CD4-positive, alpha-beta T cell treated with Interleukin-12 subunit alpha and Interleukin-12 subunit beta, for 1 hour (primary cell): ENCODE results near the gene SCRN3.
A peak's percentile ranks its signal among the peaks of the same experiment; 100 is the strongest.
"Not testable (repeated sequence)": the region's sequence is repeated elsewhere in the genome, so short reads cannot be mapped to it uniquely, and the experiment has no call there.

Source experiments
- DNase-seq: peaks from one replicate; pipeline ENCODE4 v3.0.0-alpha.2; 2020

Gene SCRN3

GRCh38 chr2:174395284-174395968 lies at the start of gene SCRN3:
Gene SCRN3, plus strand, starts transcription at chr2:174395730. Its CDS starts 2,554 bp downstream, at chr2:174398284.
- DNase-seq, result peak; percentile 86

DNA sequence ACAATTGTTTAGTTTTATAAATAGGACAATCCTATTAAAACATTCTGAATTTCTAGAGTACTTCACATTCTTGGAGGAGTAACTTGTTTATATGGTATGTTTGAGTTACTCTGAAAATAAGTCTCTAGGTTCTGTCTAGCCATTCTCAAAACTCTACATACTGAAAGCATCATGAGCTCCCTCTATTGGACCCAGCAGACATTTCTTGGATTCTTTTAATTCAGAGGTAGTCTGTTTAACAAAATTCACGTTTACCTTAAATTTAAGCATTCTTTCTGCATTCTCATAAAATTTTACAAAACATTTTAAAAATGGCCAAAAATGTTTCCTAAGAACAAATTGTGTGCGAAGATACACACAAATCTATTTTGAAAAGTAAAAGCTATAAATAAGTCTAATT lies 45.5 kb upstream of the SCRN3 start:
- no peak for DNase-seq

DNA sequence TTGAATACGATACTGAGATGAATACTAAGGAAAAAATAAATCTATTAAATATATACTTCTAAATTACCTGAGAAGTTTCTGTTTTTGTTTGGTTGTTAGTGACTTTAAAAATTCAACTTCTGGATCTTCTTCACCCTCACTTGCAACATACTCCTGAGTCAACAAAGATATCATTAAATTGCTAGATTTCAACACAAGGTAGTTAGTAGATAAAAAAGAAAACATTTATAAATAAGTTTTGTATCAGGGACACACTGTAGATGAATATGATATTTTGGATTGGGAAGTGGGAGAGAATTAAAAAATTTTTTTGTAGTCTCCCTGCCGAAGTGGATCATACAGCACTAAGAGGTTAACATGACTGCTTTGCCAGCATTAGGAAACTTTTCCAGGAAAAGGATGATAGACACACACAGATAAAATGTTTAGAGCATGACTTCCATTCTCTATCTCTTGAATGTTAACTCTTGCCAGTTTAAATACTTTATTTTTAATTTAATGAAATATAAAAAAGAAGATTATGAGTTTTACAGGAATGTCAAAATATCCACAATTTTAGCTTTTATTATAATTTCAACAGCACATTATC lies 44.8 kb upstream of the SCRN3 start:
- no peak for DNase-seq

DNA sequence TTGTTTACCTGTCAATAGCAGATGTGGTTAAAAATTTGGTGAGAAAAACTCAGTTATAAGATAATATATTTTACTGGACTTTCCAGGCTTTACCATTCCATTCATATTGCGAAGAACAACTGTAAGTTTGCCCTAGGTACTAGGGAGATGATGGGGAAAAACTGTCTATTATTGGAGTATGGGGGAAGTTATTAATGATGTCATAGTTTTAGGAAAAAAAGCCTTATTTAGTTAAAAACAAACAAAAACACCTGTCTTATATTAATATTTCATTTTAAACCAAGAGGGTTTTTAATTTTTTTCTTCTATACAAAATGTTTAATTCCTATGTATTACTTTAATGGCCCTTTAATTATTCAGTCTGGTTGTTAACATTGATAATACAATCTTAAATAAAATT lies 42.5 kb upstream of the SCRN3 start:
- no peak for DNase-seq

GRCh38 chr2:174356347-174356746 lies 39.2 kb upstream of the SCRN3 start:
- DNase-seq, result no peak

DNA sequence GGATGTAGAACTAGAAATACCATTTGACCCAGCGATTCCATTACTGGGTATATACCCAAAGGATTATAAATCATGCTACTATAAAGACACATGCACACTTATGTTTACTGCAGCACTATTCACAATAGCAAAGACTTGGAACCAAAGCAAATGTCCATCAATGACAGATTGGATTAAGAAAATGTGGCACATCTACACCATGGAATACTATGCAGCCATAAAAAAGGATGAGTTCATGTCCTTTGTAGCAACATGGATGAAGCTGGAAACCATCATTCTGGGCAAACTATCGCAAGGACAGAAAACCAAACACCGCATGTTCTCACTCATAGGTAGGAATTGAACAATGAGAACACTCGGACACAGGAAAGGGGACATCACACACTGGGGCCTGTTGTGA lies 35.9 kb upstream of the SCRN3 start:
- DNase-seq, result not testable (repeated sequence)

DNA sequence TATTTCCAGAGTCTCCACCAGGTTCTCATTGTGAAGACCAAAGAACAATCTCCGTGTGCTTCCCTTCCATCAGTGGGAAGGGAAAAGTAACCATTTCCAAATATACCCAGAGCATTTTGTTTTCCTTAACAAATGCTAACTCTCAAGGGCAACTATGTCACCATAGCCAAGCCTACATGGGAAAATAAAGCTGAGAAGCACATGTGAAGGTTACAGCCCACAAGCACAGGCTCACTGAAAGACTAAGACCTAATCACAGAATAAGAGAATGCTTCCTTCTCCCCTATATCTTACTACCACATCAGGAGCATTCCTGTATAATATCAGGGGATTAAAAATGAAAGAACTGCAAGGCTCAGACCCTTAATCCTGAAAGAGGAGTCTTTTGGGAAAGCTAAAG lies 32.6 kb upstream of the SCRN3 start:
- DNase-seq, result no peak

DNA sequence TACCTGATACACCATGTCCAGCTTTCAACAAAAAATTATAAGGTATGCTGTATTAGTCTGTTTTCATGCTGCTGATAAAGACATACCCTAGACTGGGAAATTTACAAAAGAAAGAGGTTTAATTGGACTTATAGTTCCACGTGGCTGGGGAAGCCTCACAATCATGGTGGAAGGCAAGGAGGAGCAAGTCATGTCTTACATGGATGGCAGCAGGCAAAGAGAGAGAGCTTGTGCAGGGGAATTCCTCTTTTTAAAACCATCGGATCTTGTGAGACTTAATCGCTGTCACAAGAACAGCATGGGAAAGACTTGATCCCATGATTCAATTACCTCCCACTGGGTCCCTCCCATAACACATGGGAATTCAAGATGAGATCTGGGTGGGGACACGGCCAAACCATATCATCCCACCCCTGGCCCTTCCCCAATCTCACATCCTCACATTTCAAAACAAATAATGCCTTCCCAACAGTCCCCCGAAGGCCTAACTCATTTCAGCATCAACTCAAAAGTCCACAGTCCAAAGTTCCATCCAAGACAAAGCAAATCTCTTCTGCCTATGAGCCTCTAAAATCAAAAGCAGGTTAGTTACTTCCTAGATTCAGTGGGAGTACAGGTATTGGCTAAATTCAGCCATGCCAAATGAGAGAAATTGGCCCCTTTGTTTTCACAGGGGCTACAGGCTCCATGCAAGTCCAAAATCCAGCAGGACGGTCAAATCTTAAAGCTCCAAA lies 31.9 kb upstream of the SCRN3 start:
- not testable (repeated sequence) for DNase-seq

DNA sequence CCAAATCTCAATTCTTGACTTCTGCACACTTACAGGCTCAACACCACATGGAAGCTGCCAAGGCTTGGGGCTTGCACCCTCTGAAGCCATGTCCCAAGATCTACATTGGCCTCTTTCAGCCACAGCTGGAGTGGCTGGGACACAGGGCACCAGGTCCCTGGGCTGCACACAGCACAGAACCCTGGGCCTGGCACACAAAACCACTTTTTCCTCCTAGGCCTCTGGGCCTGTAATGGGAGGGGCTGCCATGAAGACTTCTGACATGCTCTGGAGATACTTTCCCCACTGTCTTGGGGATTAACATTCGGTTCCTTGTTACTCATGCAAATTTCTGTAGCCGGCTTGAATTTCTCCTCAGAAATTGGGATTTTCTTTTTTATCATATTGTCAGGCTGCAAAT lies 30.9 kb upstream of the SCRN3 start:
- no peak for DNase-seq

- DNase-seq, result no peak
Measured at GRCh38 chr2:174365571-174365970, 30.0 kb upstream of the SCRN3 start.

GRCh38 chr2:174368691-174369090 lies 26.8 kb upstream of the SCRN3 start:
- no peak for DNase-seq

DNA sequence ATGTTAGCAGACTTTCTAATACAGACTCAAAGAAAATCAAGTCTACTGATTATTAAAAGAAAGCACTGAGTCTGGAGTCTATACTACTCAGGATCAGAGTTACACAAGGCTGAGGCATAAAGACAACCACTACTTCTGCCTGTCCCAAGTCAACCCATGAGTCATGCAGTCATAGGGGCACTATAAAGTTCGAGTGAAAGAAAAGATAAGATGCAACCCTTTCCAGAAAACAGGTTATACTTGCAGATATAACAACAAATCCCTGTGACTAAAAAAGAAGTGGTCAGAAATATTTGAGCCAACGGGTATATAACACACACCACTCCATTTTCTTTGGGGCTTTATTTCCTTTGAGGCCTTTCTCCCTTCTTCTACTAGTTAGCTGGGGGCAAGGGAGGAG lies 18.6 kb upstream of the SCRN3 start:
- no peak for DNase-seq

DNA sequence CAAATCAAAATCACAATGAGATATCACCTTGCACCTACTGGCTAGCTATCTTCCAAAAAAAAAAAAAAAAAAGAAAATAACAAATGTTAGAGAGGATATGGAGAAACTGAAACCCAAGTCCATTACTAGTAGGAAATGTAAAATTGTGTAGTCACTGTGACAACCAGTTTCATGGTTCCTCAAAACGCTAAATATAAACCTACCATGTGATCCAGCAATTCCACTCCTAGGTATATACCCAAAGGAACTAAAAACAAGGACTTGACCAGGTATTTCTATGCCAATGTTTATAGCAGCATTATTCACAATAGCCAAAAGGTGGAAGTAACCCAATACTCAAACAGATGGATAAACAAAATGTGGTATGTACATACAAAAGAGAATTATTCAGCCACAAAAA lies 11.7 kb upstream of the SCRN3 start:
- DNase-seq, result no peak

- no peak for DNase-seq
Measured at GRCh38 chr2:174385201-174385600, 10.3 kb upstream of the SCRN3 start.

DNA sequence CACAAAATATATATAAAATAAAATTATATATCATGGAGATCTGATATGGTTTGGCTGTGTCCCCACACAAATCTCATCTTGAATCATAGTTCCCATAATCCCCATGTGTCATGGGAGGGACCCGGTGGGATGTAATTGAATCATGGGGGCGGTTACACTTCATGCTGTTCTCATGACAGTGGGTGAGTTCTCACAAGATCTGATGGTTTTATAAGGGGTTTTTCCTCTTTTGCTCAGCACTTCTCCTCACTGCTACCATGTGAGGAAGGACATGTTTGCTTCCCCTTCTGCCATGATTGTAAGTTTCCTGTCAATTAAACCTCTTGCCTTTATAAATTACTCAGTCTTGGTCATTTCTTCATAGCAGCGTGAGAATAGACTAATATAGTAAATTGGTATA lies 6.8 kb upstream of the SCRN3 start:
- not testable (repeated sequence) for DNase-seq

- no peak for DNase-seq
Measured at GRCh38 chr2:174389542-174389941, 6.0 kb upstream of the SCRN3 start.

DNA sequence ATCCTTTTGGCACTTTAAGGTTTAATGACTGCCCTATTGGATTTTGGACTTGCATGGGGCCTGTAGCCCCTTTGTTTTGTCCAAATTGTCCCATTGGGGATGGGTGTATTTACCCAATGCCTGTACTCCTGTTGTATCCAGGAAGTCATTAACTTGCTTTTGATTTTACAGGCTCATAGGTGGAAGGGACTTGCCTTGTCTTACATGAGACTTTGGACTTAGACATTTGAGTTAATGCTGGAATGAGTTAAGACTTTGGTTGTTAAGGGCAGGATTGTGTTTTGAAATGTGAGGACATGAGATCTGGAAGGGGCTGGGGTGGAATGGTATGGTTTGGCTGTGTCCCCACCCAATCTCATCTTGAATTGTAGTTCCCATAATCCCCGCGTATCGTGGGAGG lies 5.2 kb upstream of the SCRN3 start:
- DNase-seq, result not testable (repeated sequence)

DNA sequence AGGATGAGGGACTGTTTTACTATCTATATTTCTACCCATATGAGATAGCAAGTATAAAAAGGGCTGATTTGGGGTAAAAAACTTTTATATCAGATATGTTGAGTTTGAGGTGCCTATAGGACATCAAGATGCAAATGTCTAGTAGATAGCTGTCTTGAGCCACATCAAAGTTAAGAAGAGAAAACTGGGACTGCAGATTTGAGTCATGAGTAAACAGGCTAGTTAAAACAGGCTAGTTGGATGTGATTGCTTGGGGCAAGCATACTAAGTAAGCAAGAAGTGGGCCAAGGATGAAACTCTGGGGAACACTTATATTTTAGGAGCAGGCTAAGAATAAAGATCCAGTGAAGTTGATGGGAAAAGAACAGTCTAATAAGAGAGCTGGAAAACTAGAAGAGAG lies 2.8 kb upstream of the SCRN3 start:
- DNase-seq, result no peak

GRCh38 chr2:174395969-174396630 lies 570 bp downstream of the SCRN3 start:
- no peak for DNase-seq

- no peak for DNase-seq
Measured at GRCh38 chr2:174397773-174398172, 2.2 kb downstream of the SCRN3 start.

DNA sequence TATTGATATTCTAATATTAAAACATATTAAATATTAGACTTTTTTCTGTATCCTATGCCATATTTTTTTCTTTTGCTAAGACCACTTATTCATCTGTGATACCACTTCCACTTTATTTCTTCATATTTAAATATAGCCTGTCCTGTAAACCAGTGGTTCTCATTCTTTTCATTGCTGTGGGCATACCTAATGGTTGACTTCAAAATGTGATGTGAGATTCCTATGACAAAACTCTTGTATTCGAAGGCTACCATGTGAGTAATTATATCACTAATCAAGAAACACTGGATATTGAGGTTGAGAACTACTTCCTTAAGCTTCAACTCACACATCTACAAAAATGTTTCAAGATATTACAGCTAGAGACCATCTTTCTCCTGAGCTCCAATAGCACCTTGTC lies 3.6 kb downstream of the SCRN3 start:
- no peak for DNase-seq

DNA sequence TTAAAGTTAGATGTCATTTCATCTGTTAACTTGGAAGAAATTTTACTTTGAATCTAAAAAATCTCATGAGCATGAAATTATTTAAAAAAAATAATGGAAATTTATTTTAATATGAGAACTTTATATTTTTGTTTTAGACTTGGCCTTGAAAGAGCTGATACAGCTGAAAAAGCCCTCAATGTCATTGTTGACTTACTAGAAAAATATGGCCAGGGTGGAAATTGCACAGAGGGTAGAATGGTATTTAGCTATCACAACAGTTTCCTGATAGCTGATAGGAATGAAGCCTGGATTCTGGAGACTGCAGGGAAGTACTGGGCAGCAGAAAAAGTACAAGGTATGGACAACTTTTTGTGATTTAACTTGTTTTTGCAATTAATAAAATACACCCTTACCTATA lies 5.3 kb downstream of the SCRN3 start:
- no peak for DNase-seq

DNA sequence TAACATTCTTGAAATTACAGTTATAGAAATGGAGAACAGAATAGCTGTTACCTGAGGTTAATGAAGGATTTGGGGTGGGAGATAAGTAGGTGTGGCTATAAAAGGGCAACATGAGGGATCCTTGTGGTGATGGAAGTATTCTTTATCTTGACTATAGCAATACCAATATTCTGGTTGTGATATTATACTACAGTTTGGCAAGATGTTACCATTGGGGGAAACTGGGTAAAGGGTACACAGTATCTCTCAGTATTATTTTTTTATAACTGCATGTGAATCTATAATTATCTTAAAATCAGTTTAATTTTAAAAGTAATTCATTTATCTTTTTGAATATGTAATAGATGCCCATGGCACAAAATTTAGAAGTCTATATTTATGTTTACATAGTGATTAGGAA lies 8.1 kb downstream of the SCRN3 start:
- DNase-seq, result no peak

- not testable (repeated sequence) for DNase-seq
Measured at GRCh38 chr2:174410039-174410438, 14.5 kb downstream of the SCRN3 start.
